Gastroesophageal sphincter (tissue), 4 donors: Measurements from ENCODE around the gene C18orf32. TPM values are rescaled to one million over a fixed set of nuclear protein-coding genes. Genes with fewer than 3 reads are reported as not detected.

Source experiments
- ATAC-seq: fragments of 150-250 bp; one replicate; pipeline ENCODE4 v1.9.1; 2016; ENCODE audit warnings: mild to moderate bottlenecking, moderate library complexity
- H3K27ac ChIP-seq, 4 donors: fragments of 200-600 bp; sonication (generic) in 3 of 4; 1 replicate in 3 of 4; 2 replicates in 1 of 4; pipeline ENCODE4 v1.5.1; 2016 to 2019
- H3K27me3 ChIP-seq: fragments of 200-600 bp; sonication (generic); one replicate; pipeline ENCODE4 v1.5.1; 2019
- H3K36me3 ChIP-seq, 2 donors: fragments of 200-600 bp; sonication (generic); one replicate each; pipeline ENCODE4 v1.5.1; 2019; ENCODE audit warnings: control low read depth in 1 of 2
- H3K4me1 ChIP-seq, 3 donors: fragments of 200-600 bp; sonication (generic); 1 replicate in 2 of 3; 2 replicates in 1 of 3; pipeline ENCODE4 v1.5.1; 2016 to 2019; ENCODE audit warnings: control low read depth in 2 of 3
- H3K4me3 ChIP-seq, 2 donors: fragments of 200-600 bp; sonication (generic); one replicate each; pipeline ENCODE4 v1.5.1; 2019; ENCODE audit warnings: mild to moderate bottlenecking in 1 of 2, moderate library complexity in 1 of 2
- H3K9me3 ChIP-seq, 3 donors: fragments of 200-600 bp; sonication (generic); one replicate each; pipeline ENCODE4 v1.5.1; 2017 to 2019; ENCODE audit warnings: control low read depth in 2 of 3
- CTCF ChIP-seq, 4 experiments: fragments of 200-600 bp in 2 of 4; fragments of 450-650 bp in 2 of 4; sonication (generic) in 1 of 4; IDR thresholded peaks; one replicate each; pipeline ENCODE4 v1.5.1; 2017 to 2019; ENCODE audit warnings: antibody characterized with exemption in 4 of 4, mild to moderate bottlenecking in 2 of 4, moderate library complexity in 2 of 4
- EP300 ChIP-seq: sonication (generic); formaldehyde crosslinking; IDR thresholded peaks from one replicate; pipeline ENCODE4 v1.6.1; 2017; ENCODE audit warnings: antibody characterized with exemption, mild to moderate bottlenecking
- POLR2A ChIP-seq, 2 donors: fragments of 450-650 bp; IDR thresholded peaks; one replicate each; pipeline ENCODE4 v1.6.1; 2017; ENCODE audit warnings: antibody characterized with exemption in 2 of 2, mild to moderate bottlenecking in 2 of 2, moderate library complexity in 1 of 2
- POLR2AphosphoS5 ChIP-seq: sonication (generic); formaldehyde crosslinking; IDR thresholded peaks from one replicate; pipeline ENCODE4 v1.6.1; 2017; ENCODE audit warnings: antibody characterized with exemption
- WGBS, 2 donors: methylation state at CpG; one replicate each; pipeline ENCODE4 v1.1.5; 2018; ENCODE audit warnings: low coverage in 1 of 2; 5-methylcytosine and 5-hydroxymethylcytosine counted together
- total RNA-seq, 4 donors: library from RNA; depleted of rRNA; stranded (reverse); fragments of >200 nt; gene quantifications; one replicate each; pipeline ENCODE4 v1.1.0, GENCODE V29; 2016

Gene C18orf32
- total RNA-seq, 4 donors from 2014 or later, result 38.9 to 64.0 (median 48.2) TPM

- H3K27ac ChIP-seq, result no peak overlapping the region
- H3K4me1 ChIP-seq, result peaks cover 0 to 2% (median 0%) of the 10 kb centered on the region in 3 donors
- no peaks in the 10 kb centered on the region for H3K27me3 ChIP-seq
- no peak for ATAC-seq
- WGBS, 2 donors, result 83 to 100% methylated on average over 1 of the region's 1 CpG
- no peaks in the 10 kb centered on the region for H3K9me3 ChIP-seq
- TF ChIP-seq POLR2AphosphoS5, result no peak
- TF ChIP-seq POLR2A (IDR thresholded peaks at IDR 0.05), result no peak
- no peak for TF ChIP-seq EP300
- no peak for TF ChIP-seq CTCF (IDR thresholded peaks at IDR 0.05)
- H3K36me3 ChIP-seq, result peaks cover 0 to 4% of the 10 kb centered on the region in 2 donors
- H3K4me3 ChIP-seq, result no peak overlapping the region
Observed at GRCh38 chr18:49471532-49471931, 15.5 kb downstream of the C18orf32 start.

GRCh38 chr18:49467599-49467998 lies 19.4 kb downstream of the C18orf32 start:
- Histone ChIP-seq H3K4me1 (no peaks in the 10 kb centered on the region), H3K9me3 (no peaks in the 10 kb centered on the region), H3K4me3 (no peak overlapping the region), H3K27me3 (no peaks in the 10 kb centered on the region), H3K27ac (no peak overlapping the region), H3K36me3 (no peaks in the 10 kb centered on the region)
- TF ChIP-seq EP300 (no peak), POLR2A (IDR thresholded peaks at IDR 0.05) (no peak), CTCF (IDR thresholded peaks at IDR 0.05) (no peak), POLR2AphosphoS5 (no peak)
- no peak for ATAC-seq
- WGBS, 2 donors, result 78 to 89% methylated on average over 3 to 4 of the region's 4 CpGs

GRCh38 chr18:49467019-49467563 lies 19.9 kb downstream of the C18orf32 start:
- 86 to 93% methylated on average over 2 of the region's 2 CpGs for WGBS, 2 donors
- TF ChIP-seq EP300, result no peak
- no peak for TF ChIP-seq CTCF (IDR thresholded peaks at IDR 0.05)
- TF ChIP-seq POLR2A (IDR thresholded peaks at IDR 0.05), result no peak
- TF ChIP-seq POLR2AphosphoS5, result no peak
- no peak for ATAC-seq
- Histone ChIP-seq H3K4me3 (no peak overlapping the region), H3K27ac (no peak overlapping the region), H3K9me3 (no peaks in the 10 kb centered on the region), H3K27me3 (no peaks in the 10 kb centered on the region), H3K36me3 (no peaks in the 10 kb centered on the region), H3K4me1 (no peaks in the 10 kb centered on the region)

GRCh38 chr18:49464718-49465598 lies 22.1 kb downstream of the C18orf32 start:
- 65 to 68% methylated on average over 7 to 8 of the region's 8 CpGs for WGBS, 2 donors

More at GRCh38 chr18:49464718-49465598, 22.1 kb downstream of the C18orf32 start:
- Histone ChIP-seq H3K27ac (no peak overlapping the region), H3K36me3 (no peaks in the 10 kb centered on the region), H3K9me3 (no peaks in the 10 kb centered on the region), H3K4me3 (no peak overlapping the region), H3K27me3 (no peaks in the 10 kb centered on the region), H3K4me1 (peaks cover 0 to 10% (median 7%) of the 10 kb centered on the region in 3 donors)
- no peak for ATAC-seq
- TF ChIP-seq POLR2A (IDR thresholded peaks at IDR 0.05) (no peak), CTCF (IDR thresholded peaks at IDR 0.05) (no peak), EP300 (no peak), POLR2AphosphoS5 (no peak)
